Iris pigment epithelial cell (primary cell): ENCODE data around the gene SLC39A11.
"Not testable (repeated sequence)": the region's sequence is repeated elsewhere in the genome, so short reads cannot be mapped to it uniquely, and the experiment has no call there.

Experiments used
- DNase-seq: peaks from one replicate; pipeline ENCODE4 v3.0.0-alpha.2; 2011; ENCODE audit warnings: low read depth

SLC39A11 gene

GRCh38 chr17:72713701-72714100 lies 378.8 kb downstream of the SLC39A11 start:
- DNase-seq: no peak

- DNase-seq: no peak
Measured at GRCh38 chr17:72711521-72712310, 380.8 kb downstream of the SLC39A11 start.

- no peak for DNase-seq
Measured at GRCh38 chr17:72710834-72711233, 381.7 kb downstream of the SLC39A11 start.

GRCh38 chr17:72710202-72710601 lies 382.3 kb downstream of the SLC39A11 start:
- no peak for DNase-seq

GRCh38 chr17:72708682-72709081 lies 383.8 kb downstream of the SLC39A11 start:
- DNase-seq: not testable (repeated sequence)

GRCh38 chr17:72707881-72708280 lies 384.6 kb downstream of the SLC39A11 start:
- DNase-seq: no peak

GRCh38 chr17:72706396-72706981 lies 386.0 kb downstream of the SLC39A11 start:
- DNase-seq: no peak

GRCh38 chr17:72705905-72706395 lies 386.5 kb downstream of the SLC39A11 start:
- DNase-seq: no peak

- DNase-seq: no peak
Measured at GRCh38 chr17:72702998-72703397, 389.5 kb downstream of the SLC39A11 start.

- peak; percentile 41 for DNase-seq
Measured at GRCh38 chr17:72702136-72702735, 390.3 kb downstream of the SLC39A11 start.

GRCh38 chr17:72700226-72700625 lies 392.3 kb downstream of the SLC39A11 start:
- no peak for DNase-seq

GRCh38 chr17:72699545-72699944 lies 392.9 kb downstream of the SLC39A11 start:
- no peak for DNase-seq

- no peak for DNase-seq
Measured at GRCh38 chr17:72697602-72698146, 394.8 kb downstream of the SLC39A11 start.

- no peak for DNase-seq
Measured at GRCh38 chr17:72696721-72697120, 395.8 kb downstream of the SLC39A11 start.

- no peak for DNase-seq
Measured at GRCh38 chr17:72696156-72696555, 396.3 kb downstream of the SLC39A11 start.

- DNase-seq: no peak
Measured at GRCh38 chr17:72693956-72694355, 398.5 kb downstream of the SLC39A11 start.

GRCh38 chr17:72693151-72693878 lies 399.2 kb downstream of the SLC39A11 start:
- no peak for DNase-seq

- no peak for DNase-seq
Measured at GRCh38 chr17:72692676-72693075, 399.8 kb downstream of the SLC39A11 start.

GRCh38 chr17:72691586-72691985 lies 400.9 kb downstream of the SLC39A11 start:
- no peak for DNase-seq

- DNase-seq: no peak
Measured at GRCh38 chr17:72691017-72691416, 401.5 kb downstream of the SLC39A11 start.

- no peak for DNase-seq
Measured at GRCh38 chr17:72687886-72688285, 404.6 kb downstream of the SLC39A11 start.

GRCh38 chr17:72684405-72685020 lies 408.0 kb downstream of the SLC39A11 start:
- no peak for DNase-seq
